Activated CD4-positive, alpha-beta T cell treated with anti-CD3 and anti-CD28 coated beads, Interleukin-2, amount 10 ng/mL, durations not matched to agents 24 days and 14 days (primary cell): ENCODE data around the gene PARVB. TPM values are rescaled to one million over a fixed set of nuclear protein-coding genes. Genes with fewer than 3 reads are reported as not detected.

ENCODE experiments used
- total RNA-seq: library from RNA; stranded (reverse); gene quantifications from 2 replicates; pipeline ENCODE4 v1.2.3, GENCODE V29; 2022

Gene PARVB
- total RNA-seq, 1 donor from 2014 or later, result 112 TPM

Other genes with a start within 250 kb of the PARVB start
- gene EFCAB6, start 212.0 kb upstream of the PARVB start, total RNA-seq, result 0.23 TPM in 1 of 2 replicates, not detected in the other
- not detected in 2 replicates for gene SULT4A1, start 161.8 kb upstream of the PARVB start, total RNA-seq
- gene PNPLA5, start 132.3 kb upstream of the PARVB start, total RNA-seq, result not detected in 2 replicates
- 1.0 and 1.4 TPM in 2 replicates for gene PNPLA3, start 100.5 kb upstream of the PARVB start, total RNA-seq
- 60.5 and 62.8 TPM in 2 replicates for gene SAMM50, start 68.9 kb upstream of the PARVB start, total RNA-seq
- 48.9 and 52.2 TPM in 2 replicates for gene PARVG, start 156.6 kb downstream of the PARVB start, total RNA-seq